Inferior parietal cortex (tissue), 1 donor: ENCODE results near the gene TBX3.
A peak's percentile ranks its signal among the peaks of the same experiment; 100 is the strongest.

Experiments
- DNase-seq: peaks from one replicate; pipeline ENCODE4 v3.0.0-alpha.2; 2016; ENCODE audit errors: extremely low spot score

Gene TBX3

DNA sequence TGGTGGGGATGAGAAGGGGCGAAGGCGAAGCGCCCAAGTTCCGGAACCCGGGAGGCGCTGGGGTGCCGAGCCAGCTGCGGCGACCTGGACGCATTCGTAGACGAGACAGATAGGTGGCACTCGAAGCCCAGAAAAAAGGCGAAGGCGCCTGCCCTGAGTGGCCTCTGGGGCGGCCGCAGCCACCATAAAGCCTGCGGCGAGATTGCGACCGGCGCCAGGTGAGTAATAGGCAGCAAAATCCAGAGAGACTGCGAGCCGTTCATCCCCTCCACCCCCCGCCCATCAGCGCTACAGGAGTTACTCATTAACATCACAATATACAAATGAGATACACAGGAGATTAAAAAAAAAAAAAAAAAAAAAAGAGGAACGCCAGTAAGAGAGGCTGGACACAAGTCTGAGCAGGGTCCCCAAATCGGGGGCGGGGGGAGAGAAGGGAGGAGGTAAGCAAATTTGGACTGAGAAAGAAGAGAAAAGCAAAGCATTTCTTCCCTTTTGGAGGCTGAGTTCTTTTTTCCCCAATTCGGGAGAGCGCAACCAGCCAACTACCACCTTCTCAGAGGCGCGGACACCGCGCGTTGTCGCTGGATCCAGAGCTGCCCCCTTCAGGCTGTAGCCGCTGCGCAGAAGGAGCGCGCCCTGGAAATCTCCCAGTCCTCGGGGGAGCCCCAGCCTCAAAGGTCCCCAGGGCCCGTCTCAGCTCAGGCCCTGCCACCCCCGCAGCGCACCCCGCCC lies 15.7 kb downstream of the TBX3 start:
- peak; percentile 50 for DNase-seq

DNA sequence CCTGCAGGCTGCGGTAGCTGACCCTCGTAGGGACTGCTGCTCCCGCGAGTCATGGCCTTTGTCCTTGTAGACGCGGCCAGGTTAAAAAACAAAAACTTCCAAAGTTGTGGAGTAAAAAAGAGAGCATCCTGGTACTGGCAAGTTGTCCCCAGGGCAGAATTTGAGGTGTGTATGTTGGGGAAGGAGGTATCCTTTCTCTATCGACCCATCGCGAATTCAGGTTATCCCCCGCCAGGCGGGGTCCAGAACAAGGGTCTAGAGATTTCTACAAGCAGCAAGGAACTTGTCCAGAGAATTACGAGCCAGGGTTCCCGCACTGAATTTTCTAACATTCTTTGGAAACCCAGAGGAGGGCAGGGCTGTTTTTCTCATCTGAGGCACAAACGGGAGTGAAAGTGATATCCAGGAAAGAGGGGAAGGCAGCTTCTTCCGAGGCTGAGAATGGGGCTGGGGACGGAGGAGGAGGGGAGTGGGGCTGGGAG lies 16.3 kb downstream of the TBX3 start:
- DNase-seq: no peak

DNA sequence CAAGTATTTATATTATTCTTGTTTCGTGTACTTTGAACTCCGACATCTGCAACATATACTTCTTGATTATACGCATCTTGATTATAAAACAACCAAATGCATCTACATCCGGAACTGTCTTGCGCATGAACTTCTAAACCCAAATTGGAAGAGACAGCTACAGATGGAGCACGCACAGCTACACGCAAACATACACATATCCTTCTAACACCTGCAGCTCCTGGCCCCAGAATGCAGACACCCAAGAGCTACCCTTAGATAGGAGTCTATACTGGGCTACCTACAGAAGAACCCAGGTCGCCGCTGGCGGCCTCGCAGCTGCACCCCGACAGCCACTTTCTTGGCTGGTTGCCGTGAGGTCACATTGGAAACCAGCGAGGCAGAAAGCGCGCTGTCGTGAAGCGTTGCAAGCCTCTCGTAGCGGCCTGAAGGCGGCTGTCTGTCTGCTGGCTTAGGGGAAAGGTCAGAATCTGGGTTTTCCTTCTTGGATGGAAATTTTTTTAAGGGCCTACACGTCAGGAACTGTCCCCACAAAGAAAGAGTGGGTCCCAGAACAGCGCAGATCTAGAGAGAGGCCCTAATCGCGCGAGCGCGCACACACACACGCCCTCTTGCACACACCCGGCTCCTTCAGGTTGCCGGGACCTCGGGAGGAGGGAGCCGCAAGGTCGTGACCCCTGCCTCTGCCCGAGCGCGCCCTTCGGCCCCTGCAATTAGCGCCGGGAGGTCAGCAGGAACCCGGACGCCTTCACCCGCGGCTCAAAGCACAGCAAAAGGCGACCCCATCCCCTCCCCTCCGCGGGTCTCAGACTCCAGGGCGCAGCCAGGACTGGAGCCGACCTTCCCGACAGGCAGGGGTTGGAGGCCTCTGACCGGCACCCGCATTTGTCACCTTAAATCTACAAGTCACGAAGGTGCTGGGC lies 17.0 kb downstream of the TBX3 start:
- DNase-seq: no peak

DNA sequence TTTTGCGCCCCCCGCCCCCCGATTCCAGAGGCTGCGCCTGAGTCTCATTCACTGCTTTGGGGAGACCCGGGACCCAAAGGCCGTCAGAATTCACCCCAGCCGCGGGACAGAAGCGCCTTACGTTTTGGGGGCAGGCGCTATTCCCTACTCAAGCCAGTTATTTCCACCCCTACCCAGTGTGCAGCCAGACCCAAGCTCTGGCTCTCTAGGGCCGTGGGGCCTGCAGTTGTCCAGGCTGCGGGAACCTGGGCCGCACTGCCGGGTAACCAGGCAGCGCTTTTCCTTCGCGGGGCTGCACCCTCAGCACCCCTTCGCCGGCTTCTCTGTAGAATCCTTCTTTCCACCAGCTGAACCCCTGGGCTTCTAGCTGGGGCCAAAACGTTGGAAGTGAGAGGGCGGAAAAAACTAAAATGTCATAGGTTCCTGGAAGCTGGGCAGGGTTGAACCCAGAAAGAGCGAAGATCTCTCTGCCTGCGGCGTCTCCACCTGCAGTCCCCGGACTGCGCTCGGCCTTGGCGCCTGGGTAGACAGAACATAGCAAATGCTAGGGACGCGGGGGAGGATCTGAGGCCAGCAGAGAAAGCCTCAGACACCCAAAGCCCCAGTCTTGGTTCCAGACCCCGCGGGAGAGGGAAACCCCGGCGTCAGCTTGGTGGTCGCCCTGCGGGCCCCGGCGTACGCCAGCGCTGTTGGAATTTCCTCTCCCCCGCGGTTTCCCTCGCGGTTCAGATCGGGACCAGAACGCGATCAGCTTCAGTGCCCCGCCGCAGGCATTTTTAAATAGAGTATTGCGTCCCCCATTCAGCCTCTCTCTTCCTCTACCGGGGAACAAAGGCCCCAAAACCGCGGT lies 18.3 kb downstream of the TBX3 start:
- DNase-seq: no peak

DNA sequence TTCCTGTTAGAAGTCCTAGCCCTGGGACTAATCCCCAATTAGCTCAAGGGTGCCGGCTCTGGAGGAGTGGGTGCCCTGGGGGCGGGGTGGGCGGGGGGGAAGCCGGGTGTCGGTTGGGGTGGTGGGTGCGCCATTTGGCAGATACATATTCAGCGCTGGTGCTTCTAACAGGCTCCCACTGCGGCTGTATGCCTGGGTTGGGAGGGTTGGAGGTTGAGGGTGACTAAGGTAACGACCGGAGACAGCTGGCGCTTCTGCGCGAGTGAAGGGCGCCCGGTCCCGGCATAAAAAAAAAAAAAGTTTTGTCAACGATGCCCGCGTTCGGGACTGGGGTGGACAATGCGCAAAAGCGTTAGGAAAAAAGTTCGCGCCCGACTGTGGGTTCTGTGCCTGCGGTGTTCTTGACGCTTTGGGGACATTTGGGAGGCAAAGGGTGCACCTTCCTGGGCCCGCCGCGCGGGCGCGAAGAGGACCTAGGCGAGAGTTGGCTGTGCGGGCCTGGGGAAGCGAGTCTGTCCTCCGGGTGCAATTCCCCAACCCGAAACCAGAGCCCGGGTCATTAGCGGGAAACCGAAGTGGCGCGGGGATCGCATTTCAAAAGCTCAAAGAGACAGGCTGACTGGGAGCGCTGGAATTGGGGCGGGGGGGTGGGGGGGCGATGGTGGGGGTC lies 19.2 kb downstream of the TBX3 start:
- DNase-seq: no peak

DNA sequence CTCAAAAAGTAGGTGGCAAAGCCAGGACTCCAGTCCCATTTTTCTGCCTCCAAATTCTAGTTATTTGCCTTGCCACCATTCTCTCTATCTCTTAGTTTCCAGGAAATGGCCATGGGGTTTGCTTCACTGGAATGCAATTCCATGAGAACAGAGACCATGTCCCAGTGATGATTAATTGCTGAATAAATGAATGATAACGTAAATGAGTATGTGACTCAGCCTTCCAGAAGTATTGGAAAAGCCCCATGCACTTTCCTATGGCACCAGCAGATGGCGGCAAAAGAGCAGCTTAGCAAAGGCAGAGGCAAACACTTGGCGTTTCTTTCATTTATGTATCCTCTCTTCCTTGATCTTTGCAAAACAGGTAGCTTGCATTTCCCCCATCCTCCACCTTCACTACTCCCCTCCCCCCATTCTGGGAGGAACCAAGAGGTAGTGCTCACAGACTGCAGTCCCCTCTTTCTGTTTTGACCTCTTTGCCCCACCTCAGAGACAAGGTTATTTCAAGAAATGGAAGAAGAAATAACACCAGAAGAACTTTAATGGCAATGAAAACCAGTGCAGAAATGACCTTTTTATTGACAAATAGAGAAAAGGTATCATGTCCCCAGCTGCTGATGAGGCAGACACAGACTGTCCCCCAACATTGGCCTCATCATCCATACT lies 21.3 kb downstream of the TBX3 start:
- DNase-seq: peak; percentile 84

DNA sequence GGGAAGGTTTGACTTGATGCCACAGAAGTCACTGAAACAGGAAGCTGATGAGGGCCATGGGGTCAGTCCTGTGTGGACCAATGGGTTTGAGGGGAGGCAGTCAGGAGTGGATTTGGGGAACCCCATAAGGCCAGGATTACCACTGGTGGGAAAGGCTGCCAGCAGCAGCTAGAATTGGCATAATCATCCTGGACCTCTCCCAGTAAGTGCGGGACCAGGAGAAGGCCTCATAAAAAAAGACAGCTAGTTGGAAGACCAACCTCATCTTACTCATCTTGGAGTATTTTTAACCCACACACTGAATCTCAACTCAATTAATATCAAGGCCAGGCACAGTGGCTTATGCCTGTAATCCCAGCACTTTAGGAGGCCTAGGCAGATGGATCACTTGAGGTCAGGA lies 22.7 kb downstream of the TBX3 start:
- no peak for DNase-seq

DNA sequence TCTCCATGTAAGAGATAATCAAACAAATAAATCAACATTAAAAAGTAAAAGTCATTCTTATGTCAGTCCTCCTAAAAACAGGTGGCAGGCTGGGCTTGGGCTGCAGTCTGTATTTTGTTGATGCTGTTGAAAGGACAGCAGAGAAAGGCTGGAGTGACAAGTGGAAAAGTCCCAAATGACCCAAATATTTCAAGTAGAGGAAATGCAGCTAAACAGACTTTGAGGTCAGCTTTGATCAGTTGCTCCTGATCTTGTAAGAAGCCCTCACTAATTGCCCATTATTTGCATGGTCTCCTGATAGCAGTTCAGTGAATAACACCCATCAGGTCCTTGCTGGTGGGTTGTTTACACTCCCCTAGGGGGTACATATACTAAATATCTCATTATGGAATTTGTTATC lies 24.9 kb downstream of the TBX3 start:
- no peak for DNase-seq

DNA sequence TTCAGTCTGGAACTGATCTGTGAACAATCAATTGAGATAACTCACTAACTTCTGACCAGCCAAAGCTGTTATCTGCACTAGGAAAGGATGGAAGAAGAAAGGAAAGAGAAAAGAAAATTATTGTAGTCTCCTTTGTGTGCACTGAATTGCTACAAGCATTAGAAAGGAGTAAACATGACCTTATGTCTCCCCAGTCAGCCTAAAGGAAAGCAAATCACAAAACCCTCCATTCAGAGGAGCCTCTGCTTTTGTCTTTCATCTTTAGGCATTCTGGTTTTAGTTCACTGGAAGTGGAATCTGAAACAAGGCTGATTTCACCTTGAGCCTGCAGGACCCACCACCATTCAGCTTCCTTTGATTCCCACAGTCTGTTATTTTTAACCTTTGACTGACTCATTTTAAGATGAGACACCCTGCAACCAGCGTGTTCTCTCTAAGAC lies 26.0 kb downstream of the TBX3 start:
- no peak for DNase-seq

DNA sequence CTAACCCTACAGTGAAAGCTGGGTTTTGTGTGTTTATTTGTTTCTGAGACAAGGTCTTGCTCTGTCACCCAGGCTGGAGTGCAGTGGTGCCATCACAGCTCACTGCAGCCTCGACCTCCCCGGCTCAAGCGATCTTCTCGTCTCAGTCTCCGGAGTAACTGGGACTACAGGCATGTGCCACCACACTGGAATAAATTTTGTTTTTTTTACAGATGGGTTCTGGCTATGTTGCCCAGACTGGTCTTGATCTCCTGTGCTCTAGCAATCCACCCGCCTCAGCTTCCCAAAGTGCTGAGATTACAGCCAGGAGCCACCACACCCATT lies 26.4 kb downstream of the TBX3 start:
- DNase-seq: no peak

DNA sequence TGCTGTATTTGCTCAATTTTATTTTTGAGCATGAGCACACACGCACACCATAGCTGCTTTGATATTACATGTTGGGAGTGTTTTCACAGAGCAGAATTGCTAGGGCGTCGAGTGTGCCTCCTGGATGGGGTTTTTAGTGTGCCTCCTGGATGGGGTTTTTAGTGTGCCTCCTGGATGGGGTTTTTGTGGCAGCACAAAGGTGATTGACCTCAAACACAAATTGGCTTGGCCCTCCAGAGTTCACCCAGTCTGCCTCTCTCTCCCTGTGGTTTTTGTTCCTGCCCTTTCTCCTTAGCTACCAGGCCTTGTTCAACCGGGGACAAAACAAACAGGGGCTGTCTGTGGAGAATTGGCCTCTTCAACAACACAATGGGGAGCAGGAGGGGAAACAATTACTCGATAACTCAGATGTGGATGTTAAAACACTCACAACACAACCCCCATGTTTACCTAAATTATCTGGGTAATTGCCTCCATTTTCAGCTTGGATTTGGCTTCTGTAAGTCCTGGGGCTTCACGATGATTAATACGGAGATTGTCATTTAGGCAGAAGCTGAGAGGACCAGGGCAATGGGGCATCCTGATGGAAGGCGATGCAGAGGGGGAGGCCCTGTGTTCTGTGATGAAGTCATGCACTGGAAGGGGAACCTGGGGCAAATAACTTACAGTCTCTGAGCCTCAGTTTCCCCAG lies 26.9 kb downstream of the TBX3 start:
- no peak for DNase-seq

DNA sequence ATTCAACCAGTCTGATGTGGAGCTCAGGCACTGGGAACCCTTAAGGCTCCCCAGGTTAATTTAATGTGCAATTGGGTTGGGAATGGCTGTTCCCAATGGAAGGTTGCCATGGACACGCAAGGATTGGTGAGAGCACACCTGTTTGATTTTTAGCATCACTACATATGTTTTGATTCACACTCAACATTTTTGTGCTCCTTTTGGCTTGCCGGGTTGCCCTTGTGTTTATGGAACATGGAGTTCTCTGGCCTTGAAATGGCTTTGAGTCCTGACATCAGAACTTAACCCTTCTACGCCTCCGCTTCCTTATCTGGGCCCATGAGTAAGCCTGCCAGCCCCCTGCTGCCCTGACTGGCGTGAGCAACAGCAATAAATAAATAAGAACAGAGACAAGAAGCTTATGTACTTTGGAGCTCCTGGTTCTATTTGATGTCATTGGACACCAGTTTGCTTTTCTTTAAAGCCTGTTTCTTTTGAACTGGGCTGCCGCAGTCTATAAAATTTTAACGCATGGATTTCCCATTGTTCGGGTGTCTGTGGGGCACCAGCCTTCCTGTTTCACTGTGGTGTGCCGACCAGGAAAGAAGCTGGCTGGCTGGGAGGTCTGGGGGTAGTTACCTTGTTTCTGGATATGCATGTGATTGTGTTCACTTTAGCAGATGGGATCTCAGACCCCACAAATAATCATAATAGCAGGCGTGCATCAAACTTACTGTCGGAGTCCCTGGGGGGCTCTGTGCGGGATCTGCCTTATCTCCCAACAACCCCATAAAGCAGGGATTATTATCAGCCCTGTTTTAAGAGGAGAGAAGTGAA lies 27.8 kb downstream of the TBX3 start:
- DNase-seq: no peak

DNA sequence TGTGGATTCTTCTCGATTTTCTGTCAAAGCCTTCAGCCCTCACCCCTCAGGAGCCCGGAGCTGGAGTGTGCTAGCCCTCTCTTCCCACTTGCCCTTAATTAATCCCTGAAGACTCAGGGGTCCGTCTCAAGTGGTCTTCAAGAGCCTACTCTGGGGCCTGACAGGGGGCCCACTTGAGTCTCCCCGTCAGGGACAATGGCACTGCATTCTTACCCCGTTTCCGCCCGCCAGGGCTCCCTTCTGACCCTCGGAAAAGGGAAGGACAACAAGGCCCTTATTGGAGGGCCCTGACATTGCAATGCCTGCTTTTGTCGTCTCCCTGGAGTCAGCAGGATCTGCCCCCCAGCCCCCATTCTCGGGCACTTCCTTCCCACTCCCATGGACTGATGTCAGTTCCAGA lies 34.4 kb downstream of the TBX3 start:
- DNase-seq: no peak

DNA sequence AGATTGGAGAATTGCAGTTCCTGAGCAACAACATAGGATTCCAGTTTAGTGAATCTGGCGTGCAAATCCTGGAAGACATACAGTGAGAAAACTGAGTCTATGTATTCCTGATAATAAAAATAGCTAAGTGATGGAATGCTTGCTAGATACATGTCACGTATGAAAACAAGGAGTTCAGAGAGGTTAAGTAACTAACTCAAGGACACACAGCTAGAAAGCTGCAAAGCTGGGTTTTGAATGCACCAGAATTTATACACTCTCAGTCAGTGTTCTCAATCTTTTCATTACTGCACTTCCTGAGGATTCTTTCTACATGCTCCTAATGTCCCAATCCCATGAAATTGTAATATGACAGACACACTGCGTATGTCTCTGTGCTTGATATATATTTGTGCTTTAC lies 35.3 kb downstream of the TBX3 start:
- no peak for DNase-seq

DNA sequence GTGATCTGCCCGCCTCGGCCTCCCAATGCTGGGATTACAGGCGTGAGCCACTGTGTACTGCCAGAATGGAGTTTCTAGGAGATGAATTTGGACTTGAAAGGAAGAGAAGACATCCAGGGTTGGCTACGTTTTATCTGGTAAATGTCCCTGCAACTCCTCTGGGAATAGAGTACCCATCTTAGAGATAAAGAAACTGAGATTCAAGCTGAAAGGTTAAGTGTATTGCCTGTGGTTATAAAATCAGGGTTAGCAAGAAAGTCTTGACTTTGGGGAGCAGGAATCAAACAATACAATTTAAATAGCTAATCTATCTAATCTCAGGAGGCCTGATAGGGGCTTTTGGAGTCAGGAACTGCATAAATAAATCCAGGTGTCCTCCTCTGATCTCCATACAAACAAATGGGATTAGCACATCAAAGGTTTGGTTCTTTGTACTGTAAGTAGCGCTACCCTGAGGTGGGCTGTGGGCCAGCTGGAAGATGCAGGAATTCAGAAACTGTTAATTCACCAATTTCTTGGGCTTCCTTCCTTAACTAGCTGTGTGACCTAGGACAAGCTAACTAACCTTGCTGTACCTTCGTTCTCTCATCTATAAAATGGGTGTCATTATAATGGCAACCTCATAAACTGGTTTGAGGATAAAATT lies 45.1 kb downstream of the TBX3 start:
- DNase-seq: no peak

DNA sequence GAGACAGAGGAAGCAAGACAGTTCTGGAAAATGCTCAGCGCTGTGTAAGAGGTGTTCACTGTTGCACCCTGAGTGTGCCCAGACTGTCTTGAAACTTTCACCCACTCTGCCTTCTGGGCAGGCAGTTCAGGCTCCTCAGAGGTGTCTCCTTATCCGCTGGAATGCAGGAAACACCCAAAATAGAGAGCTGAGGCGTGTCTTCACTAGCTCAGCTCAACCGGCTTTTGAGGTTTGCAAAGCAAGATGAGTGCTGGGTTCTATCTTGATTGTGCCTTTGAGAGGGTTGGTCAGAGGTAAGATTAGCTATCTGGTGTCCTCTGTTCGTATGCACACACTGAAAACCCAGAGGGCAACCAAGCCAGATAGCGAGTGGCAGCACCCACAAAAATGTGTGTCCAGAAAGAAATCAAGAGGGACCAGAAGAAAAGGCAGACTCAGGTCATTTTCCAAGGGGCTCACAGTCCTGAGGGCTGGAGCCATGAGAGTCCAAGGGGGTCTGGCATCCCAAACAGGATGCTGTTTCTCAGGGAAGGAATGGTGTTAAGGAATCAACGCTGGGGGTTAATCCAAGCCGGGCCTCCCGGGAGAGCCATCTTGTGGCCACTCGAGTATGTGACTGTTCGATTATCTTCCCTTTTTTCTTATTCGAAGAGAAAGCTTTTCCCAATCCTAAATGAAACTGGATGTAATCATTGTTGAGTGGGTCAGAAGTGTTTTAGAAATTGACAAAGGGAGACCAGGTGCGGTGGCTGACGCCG lies 47.1 kb downstream of the TBX3 start:
- DNase-seq: peak; percentile 26

DNA sequence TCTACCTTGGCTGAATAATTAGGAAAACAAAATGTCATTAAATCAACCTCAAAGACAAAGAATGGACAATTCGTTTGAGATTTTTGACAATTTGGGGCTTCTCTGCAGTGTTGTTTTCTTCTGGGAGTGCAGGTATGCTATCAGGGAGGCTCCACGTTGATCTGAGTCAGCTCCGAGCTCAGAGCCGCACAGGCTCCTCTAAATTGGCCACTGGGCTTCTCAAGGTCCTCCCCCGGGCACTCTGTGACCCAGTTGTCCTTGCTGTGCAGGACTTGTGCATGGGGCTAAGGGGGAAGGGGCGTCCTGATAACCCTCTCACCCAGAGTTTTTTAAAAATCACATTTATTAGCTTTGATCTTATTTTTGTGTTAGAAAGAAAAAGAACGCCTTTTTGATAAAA lies 52.7 kb downstream of the TBX3 start:
- no peak for DNase-seq

DNA sequence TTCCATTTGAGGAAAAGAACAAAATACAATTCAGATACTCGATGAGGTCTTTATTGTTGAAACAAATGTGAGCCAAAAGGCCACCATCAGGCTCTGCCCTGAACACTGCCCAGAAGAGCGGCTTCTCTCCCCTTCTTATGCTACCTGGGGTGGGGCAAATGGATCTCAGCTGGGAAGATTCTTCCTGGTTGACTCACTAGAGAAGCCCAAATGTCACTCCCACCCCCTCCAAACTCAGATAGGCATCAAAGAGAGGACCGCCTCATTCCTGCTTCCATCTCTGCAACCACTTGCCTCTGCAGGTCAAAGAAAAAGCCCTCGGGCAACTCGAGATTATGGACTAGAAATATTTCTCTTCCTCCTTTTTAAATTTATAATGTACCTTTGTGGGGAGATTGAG lies 55.8 kb downstream of the TBX3 start:
- DNase-seq: no peak
